ENCODE data around the gene ATN1. TPM values are rescaled to one million over a fixed set of nuclear protein-coding genes. Genes with fewer than 3 reads are reported as not detected.

The ATN1 gene
- total RNA-seq (2022; extraction: Qiagen RNA extraction; ENCODE audit: low read depth): 49.8 to 82.1 TPM (median 68.2 TPM) in 5 replicates

GRCh38 chr12:6927379-6928021 is at the start of gene ATN1:
TSS of gene ATN1 (plus strand) at chr12:6927959. CDS start at chr12:6934002, 6,043 bp downstream.

GRCh38 chr12:6904280-6905276 is 23.2 kb upstream of the ATN1 start, which contains the start of gene LRRC23:
TSS of gene LRRC23 (plus strand) at chr12:6904822. CDS start at chr12:6905634, 812 bp downstream.

GRCh38 chr12:6914246-6914946 is 13.4 kb upstream of the ATN1 start, which contains the start of gene ENO2:
TSS of gene ENO2 (plus strand) at chr12:6914580. CDS start at chr12:6915833, 1,253 bp downstream.

GRCh38 chr12:6943722-6944380 is 16.1 kb downstream of the ATN1 start, which contains the start of the genes C12orf57 and RNU7-1:
TSS of gene C12orf57 (plus strand) at chr12:6944022. CDS start at chr12:6944122, 100 bp downstream.
TSS of gene RNU7-1 (plus strand) at chr12:6943816.

GRCh38 chr12:6950811-6951540 is 23.2 kb downstream of the ATN1 start, which contains the start of gene PTPN6:
TSS of gene PTPN6 (plus strand) at chr12:6951356. CDS start at chr12:6951513, 157 bp downstream.

Other genes starting within 250 kb of the ATN1 start
- gene ZNF384, start 238.6 kb upstream of the ATN1 start, total RNA-seq (2022; extraction: Qiagen RNA extraction; ENCODE audit: low read depth): 55.6 to 67.7 TPM (median 63.0 TPM) in 5 replicates
- gene PIANP, start 227.1 kb upstream of the ATN1 start, total RNA-seq (2022; extraction: Qiagen RNA extraction; ENCODE audit: low read depth): 0.58 to 1.6 TPM (median 0.96 TPM) in 5 replicates
- 53.3 to 61.0 TPM (median 56.5 TPM) in 5 replicates for gene COPS7A, start 203.9 kb upstream of the ATN1 start, total RNA-seq (2022; extraction: Qiagen RNA extraction; ENCODE audit: low read depth)
- gene MLF2, start 174.8 kb upstream of the ATN1 start, total RNA-seq (2022; extraction: Qiagen RNA extraction; ENCODE audit: low read depth): 275 to 309 TPM (median 292 TPM) in 5 replicates
- 682 to 907 TPM (median 824 TPM) in 5 replicates for gene PTMS, start 161.6 kb upstream of the ATN1 start, total RNA-seq (2022; extraction: Qiagen RNA extraction; ENCODE audit: low read depth)
- gene LAG3, start 155.4 kb upstream of the ATN1 start, total RNA-seq (2022; extraction: Qiagen RNA extraction; ENCODE audit: low read depth): 0.47 to 2.2 TPM (median 1.4 TPM) in 5 replicates
- not detected in 5 replicates for gene CD4, start 138.4 kb upstream of the ATN1 start, total RNA-seq (2022; extraction: Qiagen RNA extraction; ENCODE audit: low read depth)
- gene GPR162, start 106.1 kb upstream of the ATN1 start, total RNA-seq (2022; extraction: Qiagen RNA extraction; ENCODE audit: low read depth): 0.39 to 0.93 TPM (median 0.47 TPM) in 5 replicates
- gene P3H3, start 99.6 kb upstream of the ATN1 start, total RNA-seq (2022; extraction: Qiagen RNA extraction; ENCODE audit: low read depth): 24.8 to 31.7 TPM (median 26.6 TPM) in 5 replicates
- gene GNB3, start 87.0 kb upstream of the ATN1 start, total RNA-seq (2022; extraction: Qiagen RNA extraction; ENCODE audit: low read depth): 1.9 to 2.8 TPM (median 1.9 TPM) in 5 replicates
- 76.1 to 88.0 TPM (median 79.3 TPM) in 5 replicates for gene CDCA3, start 76.7 kb upstream of the ATN1 start, total RNA-seq (2022; extraction: Qiagen RNA extraction; ENCODE audit: low read depth)
- gene USP5, start 75.8 kb upstream of the ATN1 start, total RNA-seq (2022; extraction: Qiagen RNA extraction; ENCODE audit: low read depth): 77.5 to 93.5 TPM (median 87.6 TPM) in 5 replicates
- gene TPI1, start 60.4 kb upstream of the ATN1 start, total RNA-seq (2022; extraction: Qiagen RNA extraction; ENCODE audit: low read depth): 1,539 to 1,667 TPM (median 1,622 TPM) in 5 replicates
- gene SPSB2, start 54.7 kb upstream of the ATN1 start, total RNA-seq (2022; extraction: Qiagen RNA extraction; ENCODE audit: low read depth): 18.3 to 23.2 TPM (median 21.4 TPM) in 5 replicates
- gene LRRC23, start 23.1 kb upstream of the ATN1 start, total RNA-seq (2022; extraction: Qiagen RNA extraction; ENCODE audit: low read depth): 15.5 to 18.7 TPM (median 18.1 TPM) in 5 replicates
- 37.1 to 44.4 TPM (median 42.7 TPM) in 5 replicates for gene ENO2, start 13.4 kb upstream of the ATN1 start, total RNA-seq (2022; extraction: Qiagen RNA extraction; ENCODE audit: low read depth)
- gene RNU7-1, start 15.9 kb downstream of the ATN1 start, total RNA-seq (2022; extraction: Qiagen RNA extraction; ENCODE audit: low read depth): not detected in 5 replicates
- gene C12orf57, start 16.1 kb downstream of the ATN1 start, total RNA-seq (2022; extraction: Qiagen RNA extraction; ENCODE audit: low read depth): 274 to 300 TPM (median 288 TPM) in 5 replicates
- 7.6 to 14.4 TPM (median 10.8 TPM) in 5 replicates for gene PTPN6, start 23.4 kb downstream of the ATN1 start, total RNA-seq (2022; extraction: Qiagen RNA extraction; ENCODE audit: low read depth)
- gene PHB2, start 42.7 kb downstream of the ATN1 start, total RNA-seq (2022; extraction: Qiagen RNA extraction; ENCODE audit: low read depth): 313 to 344 TPM (median 323 TPM) in 5 replicates
- 62.4 to 70.8 TPM (median 65.4 TPM) in 5 replicates for gene EMG1, start 43.0 kb downstream of the ATN1 start, total RNA-seq (2022; extraction: Qiagen RNA extraction; ENCODE audit: low read depth)
- gene LPCAT3, start 90.5 kb downstream of the ATN1 start, total RNA-seq (2022; extraction: Qiagen RNA extraction; ENCODE audit: low read depth): 26.9 to 31.8 TPM (median 30.4 TPM) in 5 replicates
- 38.6 to 61.7 TPM (median 42.5 TPM) in 5 replicates for gene C1S, start 132.8 kb downstream of the ATN1 start, total RNA-seq (2022; extraction: Qiagen RNA extraction; ENCODE audit: low read depth)
- gene C1R, start 164.5 kb downstream of the ATN1 start, total RNA-seq (2022; extraction: Qiagen RNA extraction; ENCODE audit: low read depth): 24.1 to 46.2 TPM (median 28.9 TPM) in 5 replicates
- 9.6 to 14.0 TPM (median 12.0 TPM) in 5 replicates for gene C1RL, start 181.3 kb downstream of the ATN1 start, total RNA-seq (2022; extraction: Qiagen RNA extraction; ENCODE audit: low read depth)
- gene RBP5, start 200.9 kb downstream of the ATN1 start, total RNA-seq (2022; extraction: Qiagen RNA extraction; ENCODE audit: low read depth): not detected in 5 replicates
- 11.3 to 15.3 TPM (median 13.4 TPM) in 5 replicates for gene CLSTN3, start 202.4 kb downstream of the ATN1 start, total RNA-seq (2022; extraction: Qiagen RNA extraction; ENCODE audit: low read depth)